Immature natural killer cell (primary cell): ENCODE measurements around the gene MAP3K5. TPM values are rescaled to one million over a fixed set of nuclear protein-coding genes. Genes with fewer than 3 reads are reported as not detected.
A peak's percentile ranks its signal among the peaks of the same experiment; 100 is the strongest.
"Not testable (repeated sequence)": the region's sequence is repeated elsewhere in the genome, so short reads cannot be mapped to it uniquely, and the experiment has no call there.

ENCODE experiments used
- DNase-seq, 3 donors: peaks; one replicate each; pipeline ENCODE4 v3.0.0; 2022; ENCODE audit warnings: mixed read lengths in 1 of 3
- H3K27ac Mint-ChIP-seq, 6 donors: one replicate each; pipeline ENCODE4 v1.8.0; 2020; ENCODE audit warnings: mixed read lengths in 6 of 6, mild to moderate bottlenecking in 5 of 6, inconsistent platforms in 4 of 6, moderate library complexity in 3 of 6
- H3K27me3 Mint-ChIP-seq, 3 donors: one replicate each; pipeline ENCODE4 v1.8.0; 2020 to 2021; ENCODE audit warnings: low read depth in 3 of 3, mild to moderate bottlenecking in 3 of 3, mixed read lengths in 3 of 3, moderate library complexity in 3 of 3, inconsistent platforms in 1 of 3
- H3K36me3 Mint-ChIP-seq, 3 donors: one replicate each; pipeline ENCODE4 v1.8.0; 2020; ENCODE audit warnings: mixed read lengths in 3 of 3, inconsistent platforms in 2 of 3, mild to moderate bottlenecking in 2 of 3
- H3K4me1 Mint-ChIP-seq, 2 donors: one replicate each; pipeline ENCODE4 v1.8.0; 2020; ENCODE audit warnings: inconsistent platforms in 2 of 2, mild to moderate bottlenecking in 2 of 2, mixed read lengths in 2 of 2, moderate library complexity in 1 of 2
- H3K4me3 Mint-ChIP-seq, 5 donors: one replicate each; pipeline ENCODE4 v1.8.0; 2020; ENCODE audit warnings: mild to moderate bottlenecking in 5 of 5, mixed read lengths in 5 of 5, inconsistent platforms in 3 of 5, moderate library complexity in 3 of 5
- H3K9me3 Mint-ChIP-seq, 6 donors: one replicate each; pipeline ENCODE4 v1.8.0; 2020; ENCODE audit warnings: mild to moderate bottlenecking in 6 of 6, mixed read lengths in 6 of 6, inconsistent platforms in 4 of 6, moderate library complexity in 3 of 6
- polyA plus RNA-seq, 3 donors: library from polyadenylated mRNA; unstranded; fragments of 300-500 nt; fragmentation: Illumina TruSeq; gene quantifications; one replicate each; pipeline ENCODE4 v1.2.3, GENCODE V29; 2021

MAP3K5 gene
- polyA plus RNA-seq, 3 donors from 2014 or later: 5.5 to 13.8 (median 6.2) TPM

DNA sequence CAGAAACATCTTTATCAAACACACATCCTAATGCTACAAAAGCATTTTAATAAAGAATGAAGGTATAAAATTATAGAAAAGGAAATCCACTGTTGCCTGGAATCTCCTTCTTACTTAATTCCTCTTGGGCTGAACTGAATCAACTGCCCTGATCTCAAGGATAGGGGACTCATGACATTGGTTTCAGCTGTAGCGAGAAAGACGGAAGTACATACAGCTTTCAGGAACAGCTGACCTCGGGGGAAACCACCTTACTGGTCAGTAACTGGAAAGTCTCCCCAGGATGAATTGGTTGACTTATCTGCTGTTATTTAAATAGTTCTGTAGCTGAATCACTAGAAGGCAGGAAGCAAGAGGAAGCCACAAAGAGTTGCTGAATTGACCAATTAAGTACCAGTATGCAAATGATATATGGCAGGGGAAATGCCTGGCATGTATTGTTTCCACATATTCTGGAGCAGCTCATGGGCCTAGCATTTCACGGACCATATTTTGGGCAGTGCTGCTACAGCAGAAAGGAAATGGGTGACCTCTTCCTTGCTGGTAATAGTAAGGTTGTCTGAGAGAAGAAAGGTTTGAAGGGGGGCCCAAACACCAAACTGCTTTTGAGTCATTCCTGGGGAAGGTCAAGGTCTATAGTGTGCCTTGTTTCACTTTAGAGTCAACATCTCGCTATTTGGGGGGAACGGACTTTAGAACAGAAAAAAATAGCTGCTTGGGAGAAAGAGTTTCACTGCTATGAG is 198.4 kb downstream of the MAP3K5 start:
- DNase-seq: peak; percentile 55 to 62 (median 60)
- no peaks in the 10 kb centered on the region for H3K9me3 Mint-ChIP-seq
- peak overlapping the region; percentile 71 to 94 (median 87) for H3K27ac Mint-ChIP-seq
- peaks cover 23 to 25% of the 10 kb centered on the region in 2 donors for H3K4me1 Mint-ChIP-seq
- peaks cover 21 to 53% (median 23%) of the 10 kb centered on the region in 3 donors for H3K36me3 Mint-ChIP-seq
- peak overlapping the region; percentile 46 to 84 (median 59) for H3K4me3 Mint-ChIP-seq
- peaks cover 0 to 4% (median 3%) of the 10 kb centered on the region in 3 donors for H3K27me3 Mint-ChIP-seq

GRCh38 chr6:136592930-136593673 is 199.2 kb downstream of the MAP3K5 start:
- H3K9me3 Mint-ChIP-seq: no peaks in the 10 kb centered on the region
- H3K4me3 Mint-ChIP-seq: no peak overlapping the region
- DNase-seq: no peak
- peaks cover 24 to 56% (median 28%) of the 10 kb centered on the region in 3 donors for H3K36me3 Mint-ChIP-seq
- peaks cover 0 to 4% (median 3%) of the 10 kb centered on the region in 3 donors for H3K27me3 Mint-ChIP-seq
- H3K4me1 Mint-ChIP-seq: peaks cover 23 to 25% of the 10 kb centered on the region in 2 donors
- peak overlapping the region; percentile 18 to 94 (median 81) for H3K27ac Mint-ChIP-seq

GRCh38 chr6:136591617-136592016 is 200.7 kb downstream of the MAP3K5 start:
- no peak overlapping the region for H3K4me3 Mint-ChIP-seq
- H3K27ac Mint-ChIP-seq: no peak overlapping the region
- peaks cover 23 to 25% of the 10 kb centered on the region in 2 donors for H3K4me1 Mint-ChIP-seq
- H3K36me3 Mint-ChIP-seq: peaks cover 24 to 53% (median 29%) of the 10 kb centered on the region in 3 donors
- no peaks in the 10 kb centered on the region for H3K9me3 Mint-ChIP-seq
- H3K27me3 Mint-ChIP-seq: peaks cover 0 to 4% (median 1%) of the 10 kb centered on the region in 3 donors
- DNase-seq: no peak

GRCh38 chr6:136590846-136591245 is 201.4 kb downstream of the MAP3K5 start:
- not testable (repeated sequence) for H3K27ac Mint-ChIP-seq, H3K27me3 Mint-ChIP-seq, H3K9me3 Mint-ChIP-seq, DNase-seq, H3K4me3 Mint-ChIP-seq
- Mint-ChIP-seq H3K36me3 (peaks cover 24 to 53% (median 28%) of the 10 kb centered on the region in 3 donors), H3K4me1 (peaks cover 23 to 25% of the 10 kb centered on the region in 2 donors)

DNA sequence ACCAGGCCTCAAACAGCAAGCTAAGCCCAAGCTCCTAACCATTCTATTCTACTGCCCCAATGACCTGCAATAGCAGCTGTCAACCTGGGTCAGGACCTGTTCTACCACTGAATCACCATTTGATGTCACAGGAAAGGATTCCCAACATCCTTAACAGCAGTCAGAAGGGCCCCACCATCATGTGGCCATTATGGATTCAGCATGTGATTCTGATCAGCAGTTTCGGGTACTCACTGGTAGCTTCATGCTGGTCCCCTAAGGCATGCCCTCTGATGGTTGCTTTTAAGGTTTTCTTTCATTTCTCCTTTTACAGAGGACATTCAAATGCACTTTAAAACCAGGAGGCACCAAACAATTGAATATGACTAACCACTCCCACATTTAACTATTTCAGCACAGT is 204.8 kb downstream of the MAP3K5 start:
- H3K27ac Mint-ChIP-seq: no peak overlapping the region
- H3K27me3 Mint-ChIP-seq: peaks cover 0 to 1% (median 0%) of the 10 kb centered on the region in 3 donors
- DNase-seq: no peak
- H3K36me3 Mint-ChIP-seq: peaks cover 24 to 55% (median 39%) of the 10 kb centered on the region in 3 donors
- no peaks in the 10 kb centered on the region for H3K4me1 Mint-ChIP-seq
- H3K4me3 Mint-ChIP-seq: no peak overlapping the region
- no peaks in the 10 kb centered on the region for H3K9me3 Mint-ChIP-seq

DNA sequence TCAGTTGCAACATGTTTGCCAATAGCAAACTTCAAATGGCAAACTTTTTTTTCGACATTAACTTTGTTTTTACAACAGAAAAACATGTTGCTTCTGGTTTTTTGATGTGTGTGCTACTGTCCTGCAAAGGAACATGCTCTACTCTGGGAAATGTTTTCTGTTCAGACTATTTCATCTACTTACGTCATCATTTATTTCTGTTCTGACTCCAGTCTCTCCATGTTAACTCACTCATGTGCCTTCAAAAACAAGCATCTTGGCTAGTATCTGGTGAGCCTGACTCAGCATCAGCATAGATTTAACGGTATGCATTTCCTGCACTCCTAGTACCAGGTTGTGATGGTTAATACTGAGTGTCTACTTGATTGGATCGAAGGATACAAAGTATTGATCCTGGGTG is 206.0 kb downstream of the MAP3K5 start:
- no peaks in the 10 kb centered on the region for H3K4me1 Mint-ChIP-seq
- H3K9me3 Mint-ChIP-seq: no peaks in the 10 kb centered on the region
- peak overlapping the region in 2 of 6 donors; percentile 51 to 75 for H3K27ac Mint-ChIP-seq

DNA sequence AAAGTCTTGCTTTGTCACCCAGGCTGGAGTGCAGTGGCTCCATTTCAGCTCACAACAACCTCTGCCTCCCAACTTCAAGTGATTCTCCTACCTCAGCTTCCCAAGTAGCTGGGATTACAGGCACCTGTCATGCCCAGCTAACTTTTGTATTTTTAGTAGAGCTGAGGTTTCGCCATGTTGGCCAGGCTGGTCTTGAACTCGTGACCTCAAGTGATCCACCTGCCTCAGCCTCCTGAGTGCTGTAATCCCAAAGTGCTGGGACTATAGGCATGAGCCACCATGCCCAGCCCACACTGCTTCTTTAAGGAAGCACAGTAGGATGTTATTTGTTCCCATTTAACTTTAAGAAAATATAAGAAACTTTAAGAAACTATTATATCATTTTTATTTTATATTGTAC is 206.8 kb downstream of the MAP3K5 start:
- H3K27ac Mint-ChIP-seq, H3K4me3 Mint-ChIP-seq, H3K9me3 Mint-ChIP-seq, H3K4me1 Mint-ChIP-seq, DNase-seq, H3K27me3 Mint-ChIP-seq: not testable (repeated sequence)
- peaks cover 16 to 49% (median 33%) of the 10 kb centered on the region in 3 donors for H3K36me3 Mint-ChIP-seq

More for the DNA sequence above, 206.0 kb downstream of the MAP3K5 start:
- peaks cover 0 to 3% (median 0%) of the 10 kb centered on the region in 3 donors for H3K27me3 Mint-ChIP-seq
- peaks cover 18 to 51% (median 39%) of the 10 kb centered on the region in 3 donors for H3K36me3 Mint-ChIP-seq
- no peak for DNase-seq
- no peak overlapping the region for H3K4me3 Mint-ChIP-seq

GRCh38 chr6:136584290-136584689 is 208.0 kb downstream of the MAP3K5 start:
- not testable (repeated sequence) for H3K27me3 Mint-ChIP-seq, H3K4me1 Mint-ChIP-seq, H3K9me3 Mint-ChIP-seq, H3K4me3 Mint-ChIP-seq, DNase-seq
- H3K27ac Mint-ChIP-seq: peak overlapping the region in 1 of 6 donors; percentile 0
- H3K36me3 Mint-ChIP-seq: peaks cover 19 to 47% (median 35%) of the 10 kb centered on the region in 3 donors

DNA sequence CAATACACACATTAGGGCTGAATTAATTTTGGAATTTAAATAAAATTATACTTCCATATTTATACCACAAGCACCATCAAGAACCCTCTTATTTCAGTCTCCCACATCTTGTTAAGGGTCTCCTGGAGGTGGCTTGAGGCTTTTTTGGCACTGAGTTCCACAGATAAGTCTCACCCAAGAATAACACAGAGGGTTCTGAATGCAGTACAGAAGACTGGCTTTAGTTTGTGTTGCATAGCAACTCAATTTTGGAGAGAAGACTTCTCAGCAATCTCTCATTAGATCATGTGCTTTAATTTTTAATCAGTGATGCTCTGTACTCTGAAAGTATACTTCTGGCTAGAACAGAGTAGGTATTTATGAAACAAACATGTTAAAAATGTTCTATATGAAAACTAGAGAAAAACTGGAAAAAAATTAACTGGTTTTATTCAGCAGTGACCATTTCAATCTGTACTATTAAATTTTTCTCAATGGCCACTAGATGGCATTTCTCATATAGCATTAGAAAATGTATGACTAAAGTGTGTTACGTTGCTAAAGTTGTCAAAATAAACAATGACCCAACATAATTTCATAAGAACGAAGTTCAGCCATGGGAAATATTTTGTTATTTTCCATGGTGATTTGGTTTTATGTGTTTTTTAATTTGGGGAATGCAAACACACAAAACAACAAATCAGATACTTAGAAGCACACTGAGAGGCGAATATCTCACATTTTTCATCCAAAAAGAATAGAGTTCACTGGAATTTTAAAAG is 209.4 kb downstream of the MAP3K5 start:
- H3K27me3 Mint-ChIP-seq: peaks cover 0 to 2% (median 0%) of the 10 kb centered on the region in 3 donors
- peak in 1 of 3 donors; percentile 17 for DNase-seq
- peak overlapping the region in 1 of 6 donors; percentile 40 for H3K27ac Mint-ChIP-seq
- no peaks in the 10 kb centered on the region for H3K4me1 Mint-ChIP-seq
- peaks cover 24 to 49% (median 35%) of the 10 kb centered on the region in 3 donors for H3K36me3 Mint-ChIP-seq
- H3K9me3 Mint-ChIP-seq: no peaks in the 10 kb centered on the region
- H3K4me3 Mint-ChIP-seq: no peak overlapping the region

DNA sequence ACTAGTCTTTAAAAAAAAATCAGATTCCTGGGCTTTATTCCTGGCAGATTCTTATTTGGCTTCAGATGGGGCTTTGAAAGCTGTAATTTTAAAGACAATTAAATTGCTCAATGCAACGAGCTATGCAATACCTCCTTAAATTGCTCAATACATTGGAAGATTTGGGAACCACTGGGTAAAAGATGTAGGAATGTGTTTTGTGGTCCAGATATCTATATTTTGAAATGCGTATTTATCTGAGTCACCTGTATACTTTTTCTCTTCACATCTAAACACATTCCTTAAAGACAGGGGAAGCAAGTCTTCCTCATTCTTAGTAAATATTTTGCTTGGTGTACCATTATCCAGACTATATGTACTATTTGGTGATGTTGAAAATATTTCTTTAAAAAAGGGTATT is 212.5 kb downstream of the MAP3K5 start:
- Mint-ChIP-seq H3K27ac (no peak overlapping the region), H3K36me3 (peaks cover 39 to 61% (median 41%) of the 10 kb centered on the region in 3 donors), H3K4me3 (no peak overlapping the region), H3K27me3 (peaks cover 0 to 2% (median 0%) of the 10 kb centered on the region in 3 donors), H3K4me1 (no peaks in the 10 kb centered on the region), H3K9me3 (no peaks in the 10 kb centered on the region)
- DNase-seq: no peak

- H3K4me1 Mint-ChIP-seq: no peaks in the 10 kb centered on the region
- H3K9me3 Mint-ChIP-seq: no peaks in the 10 kb centered on the region
- H3K27ac Mint-ChIP-seq: no peak overlapping the region
- peaks cover 0 to under 1% (median 0%) of the 10 kb centered on the region in 3 donors for H3K27me3 Mint-ChIP-seq
- H3K4me3 Mint-ChIP-seq: no peak overlapping the region
- peaks cover 38 to 66% (median 50%) of the 10 kb centered on the region in 3 donors for H3K36me3 Mint-ChIP-seq
- DNase-seq: no peak
Observed at GRCh38 chr6:136576821-136577220, 215.5 kb downstream of the MAP3K5 start.

GRCh38 chr6:136571496-136571895 is 220.8 kb downstream of the MAP3K5 start:
- Mint-ChIP-seq H3K36me3 (peaks cover 19 to 48% (median 24%) of the 10 kb centered on the region in 3 donors), H3K27me3 (no peaks in the 10 kb centered on the region), H3K9me3 (no peaks in the 10 kb centered on the region), H3K4me3 (no peak overlapping the region), H3K4me1 (peaks cover 9% of the 10 kb centered on the region in 2 donors), H3K27ac (no peak overlapping the region)
- DNase-seq: no peak

- Mint-ChIP-seq H3K27ac (peak overlapping the region in 2 of 6 donors; percentile 22 to 49), H3K36me3 (peaks cover 20 to 46% (median 25%) of the 10 kb centered on the region in 3 donors)
Observed at GRCh38 chr6:136571065-136571464, 221.2 kb downstream of the MAP3K5 start.

More at GRCh38 chr6:136571065-136571464, 221.2 kb downstream of the MAP3K5 start:
- H3K4me1 Mint-ChIP-seq: peaks cover 11% of the 10 kb centered on the region in 2 donors
- no peaks in the 10 kb centered on the region for H3K9me3 Mint-ChIP-seq
- peaks cover 0 to under 1% (median 0%) of the 10 kb centered on the region in 3 donors for H3K27me3 Mint-ChIP-seq
- no peak overlapping the region for H3K4me3 Mint-ChIP-seq
- no peak for DNase-seq
